CD4-positive, alpha-beta T cell treated with Interleukin-6 for 4 hours (primary cell): ENCODE results near the gene PLEKHN1.
"Not testable (repeated sequence)": the region's sequence is repeated elsewhere in the genome, so short reads cannot be mapped to it uniquely, and the experiment has no call there.

Experiments
- DNase-seq: peaks from one replicate; pipeline ENCODE4 v3.0.0-alpha.2; 2020; ENCODE audit warnings: mixed read lengths

PLEKHN1 gene

GRCh38 chr1:975365-975764, 9.1 kb downstream of the PLEKHN1 start:
- no peak for DNase-seq

- DNase-seq = peak; percentile 73
Observed at GRCh38 chr1:975896-976683, 9.8 kb downstream of the PLEKHN1 start.

GRCh38 chr1:976791-977190, 10.5 kb downstream of the PLEKHN1 start:
- not testable (repeated sequence) for DNase-seq

GRCh38 chr1:978069-978834, 12.0 kb downstream of the PLEKHN1 start:
- DNase-seq = no peak

- no peak for DNase-seq
Observed at GRCh38 chr1:978835-979743, 12.8 kb downstream of the PLEKHN1 start.

- no peak for DNase-seq
Observed at GRCh38 chr1:979744-980072, 13.4 kb downstream of the PLEKHN1 start.

- DNase-seq = no peak
Observed at GRCh38 chr1:980137-980571, 13.9 kb downstream of the PLEKHN1 start.

GRCh38 chr1:980602-981395, 14.5 kb downstream of the PLEKHN1 start:
- DNase-seq = no peak

- DNase-seq = no peak
Observed at GRCh38 chr1:981491-981954, 15.2 kb downstream of the PLEKHN1 start.

GRCh38 chr1:981955-982558, 15.8 kb downstream of the PLEKHN1 start, which contains the start of gene PERM1:
Gene PERM1, minus strand, starts transcription at chr1:982093. Its CDS starts 1,064 bp downstream, at chr1:981029.
- no peak for DNase-seq

- no peak for DNase-seq
Observed at GRCh38 chr1:982765-983436, 16.6 kb downstream of the PLEKHN1 start.

- DNase-seq = peak; percentile 68
Observed at GRCh38 chr1:983798-984475, 17.7 kb downstream of the PLEKHN1 start.

GRCh38 chr1:984476-984814, 18.2 kb downstream of the PLEKHN1 start:
- no peak for DNase-seq

GRCh38 chr1:985126-985525, 18.8 kb downstream of the PLEKHN1 start:
- no peak for DNase-seq

- DNase-seq = not testable (repeated sequence)
Observed at GRCh38 chr1:988061-988460, 21.8 kb downstream of the PLEKHN1 start.

- not testable (repeated sequence) for DNase-seq
Observed at GRCh38 chr1:991275-991674, 25.0 kb downstream of the PLEKHN1 start.

- no peak for DNase-seq
Observed at GRCh38 chr1:991895-992294, 25.6 kb downstream of the PLEKHN1 start.

- no peak for DNase-seq
Observed at GRCh38 chr1:992362-992761, 26.1 kb downstream of the PLEKHN1 start.

- no peak for DNase-seq
Observed at GRCh38 chr1:993379-993995, 27.2 kb downstream of the PLEKHN1 start.

- not testable (repeated sequence) for DNase-seq
Observed at GRCh38 chr1:994546-994945, 28.3 kb downstream of the PLEKHN1 start.
